GM12878 (cell line): ENCODE data around the gene GDAP2. TPM values are rescaled to one million over a fixed set of nuclear protein-coding genes. Genes with fewer than 3 reads are reported as not detected.

ENCODE experiments used
- polyA plus RNA-seq, 11 experiments: library from polyadenylated mRNA; depleted of rRNA in 4 of 11; unstranded in 6 of 11; stranded (reverse) in 5 of 11; fragments of >200 nt; fragmentation: Nextera tagmentation in 4 of 11; fragmentation: Illumina TruSeq in 1 of 11; extraction: Ambion mirVana in 4 of 11; extraction: Trizol in 1 of 11; gene quantifications; 1 replicate in 1 of 11; 2 replicates in 10 of 11; pipeline versions ENCODE4 v1.2.1 to v1.2.3, GENCODE V29; 2011 to 2016; ENCODE audit warnings: inconsistent platforms in 2 of 11, missing spikeins in 2 of 11, low read depth in 1 of 11
- total RNA-seq, 4 experiments: library from RNA; depleted of rRNA in 3 of 4; stranded (reverse); fragments of >200 nt in 3 of 4; fragmentation: Illumina TruSeq in 1 of 4; extraction: Trizol in 1 of 4; gene quantifications; 2 replicates each; pipeline versions ENCODE4 v1.2.1 to v1.2.3, GENCODE V29; 2013 to 2021

Gene GDAP2
- total and polyA plus RNA-seq, 10 of the 15 experiments (the other 5 are each of a cell fraction or from before 2014, with no cell fraction given), result 2.6 to 19.2 (median 11.4) TPM

Other genes starting within 250 kb of the GDAP2 start
- gene WDR3, start 118 bp upstream of the GDAP2 start, total RNA-seq (2014; rRNA removed), result 24.0 and 30.2 TPM in 2 replicates
- 42.6 and 44.2 TPM in 2 replicates for gene WDR3, start 118 bp upstream of the GDAP2 start, total RNA-seq (2014; rRNA removed; fragmentation: Illumina TruSeq; extraction: Trizol)
- gene WDR3, start 118 bp upstream of the GDAP2 start, total RNA-seq (2021), result 39.6 and 41.6 TPM in 2 replicates
- gene WDR3, start 118 bp upstream of the GDAP2 start, polyA plus RNA-seq (2011; rRNA removed), result 54.3 and 62.5 TPM in 2 replicates
- 59.6 and 62.8 TPM in 2 replicates for gene WDR3, start 118 bp upstream of the GDAP2 start, polyA plus RNA-seq (2014; fragmentation: Illumina TruSeq; extraction: Trizol)
- 10 to 100 TPM; 26.1 to 38.9 TPM for gene WDR3, start 118 bp upstream of the GDAP2 start, polyA plus RNA-seq (2014; fragmentation: Nextera tagmentation; extraction: Ambion mirVana)
- 25.9 and 33.0 TPM in 2 replicates for gene WDR3, start 118 bp upstream of the GDAP2 start, polyA plus RNA-seq (2014; rRNA removed)
- gene WDR3, start 118 bp upstream of the GDAP2 start, polyA plus RNA-seq (2016; fragmentation: Nextera tagmentation; extraction: Ambion mirVana), result 10 to 100 TPM; 59.9 to 66.5 TPM